ENCODE data around the gene B4GALNT4.

DNA sequence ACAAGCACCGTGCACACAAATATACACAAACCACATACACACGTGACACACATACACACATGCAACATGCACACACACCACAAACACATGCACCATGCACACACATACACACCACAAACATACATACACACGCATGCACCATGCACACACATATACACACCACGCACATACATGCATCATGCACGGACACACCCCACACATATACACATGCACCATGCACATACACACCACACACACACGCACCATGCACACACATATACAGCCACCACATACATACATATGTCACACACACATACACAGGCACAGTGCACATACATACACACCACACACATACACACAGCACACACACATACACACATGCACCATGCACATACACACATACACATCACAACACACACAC lies 12.7 kb upstream of the B4GALNT4 start:
- TF ChIP-seq, protein P1, sequence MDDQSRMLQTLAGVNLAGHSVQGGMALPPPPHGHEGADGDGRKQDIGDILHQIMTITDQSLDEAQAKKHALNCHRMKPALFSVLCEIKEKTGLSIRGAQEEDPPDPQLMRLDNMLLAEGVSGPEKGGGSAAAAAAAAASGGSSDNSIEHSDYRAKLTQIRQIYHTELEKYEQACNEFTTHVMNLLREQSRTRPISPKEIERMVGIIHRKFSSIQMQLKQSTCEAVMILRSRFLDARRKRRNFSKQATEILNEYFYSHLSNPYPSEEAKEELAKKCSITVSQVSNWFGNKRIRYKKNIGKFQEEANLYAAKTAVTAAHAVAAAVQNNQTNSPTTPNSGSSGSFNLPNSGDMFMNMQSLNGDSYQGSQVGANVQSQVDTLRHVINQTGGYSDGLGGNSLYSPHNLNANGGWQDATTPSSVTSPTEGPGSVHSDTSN (IDR thresholded peaks at IDR 0.05): no peak
- TF ChIP-seq NR3C1 (IDR thresholded peaks at IDR 0.05) (no peak), RCOR1 (IDR thresholded peaks at IDR 0.05; ENCODE audit: low read depth, low read length) (no peak), JUNB (IDR thresholded peaks at IDR 0.05) (no peak), MAZ (IDR thresholded peaks at IDR 0.05; ENCODE audit: borderline replicate concordance, low read depth, low read length) (no peak), CHD2 (IDR thresholded peaks at IDR 0.05; ENCODE audit: low read length, partially characterized antibody) (no peak), KDM1A (IDR thresholded peaks at IDR 0.05; ENCODE audit: low read depth) (no peak), POLR2A (IDR thresholded peaks at IDR 0.05; ENCODE audit: low read length) (no peak), ZFP36 (IDR thresholded peaks at IDR 0.05; ENCODE audit: borderline replicate concordance, partially characterized antibody) (no peak), ESRRA (IDR thresholded peaks at IDR 0.05; ENCODE audit: borderline replicate concordance, low read length) (no peak)
- TF ChIP-seq, protein P2, sequence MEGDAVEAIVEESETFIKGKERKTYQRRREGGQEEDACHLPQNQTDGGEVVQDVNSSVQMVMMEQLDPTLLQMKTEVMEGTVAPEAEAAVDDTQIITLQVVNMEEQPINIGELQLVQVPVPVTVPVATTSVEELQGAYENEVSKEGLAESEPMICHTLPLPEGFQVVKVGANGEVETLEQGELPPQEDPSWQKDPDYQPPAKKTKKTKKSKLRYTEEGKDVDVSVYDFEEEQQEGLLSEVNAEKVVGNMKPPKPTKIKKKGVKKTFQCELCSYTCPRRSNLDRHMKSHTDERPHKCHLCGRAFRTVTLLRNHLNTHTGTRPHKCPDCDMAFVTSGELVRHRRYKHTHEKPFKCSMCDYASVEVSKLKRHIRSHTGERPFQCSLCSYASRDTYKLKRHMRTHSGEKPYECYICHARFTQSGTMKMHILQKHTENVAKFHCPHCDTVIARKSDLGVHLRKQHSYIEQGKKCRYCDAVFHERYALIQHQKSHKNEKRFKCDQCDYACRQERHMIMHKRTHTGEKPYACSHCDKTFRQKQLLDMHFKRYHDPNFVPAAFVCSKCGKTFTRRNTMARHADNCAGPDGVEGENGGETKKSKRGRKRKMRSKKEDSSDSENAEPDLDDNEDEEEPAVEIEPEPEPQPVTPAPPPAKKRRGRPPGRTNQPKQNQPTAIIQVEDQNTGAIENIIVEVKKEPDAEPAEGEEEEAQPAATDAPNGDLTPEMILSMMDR (IDR thresholded peaks at IDR 0.05): no peak
- TF ChIP-seq, protein P3, sequence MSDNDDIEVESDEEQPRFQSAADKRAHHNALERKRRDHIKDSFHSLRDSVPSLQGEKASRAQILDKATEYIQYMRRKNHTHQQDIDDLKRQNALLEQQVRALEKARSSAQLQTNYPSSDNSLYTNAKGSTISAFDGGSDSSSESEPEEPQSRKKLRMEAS (IDR thresholded peaks at IDR 0.05): no peak
